ENCODE measurements around the gene PRKN.

GRCh38 chr6:162123797-162124196 lies 603.8 kb downstream of the PRKN start:
- TF ChIP-seq CTCF (conservative IDR thresholded peaks at IDR 0.05): peak; percentile 26
- TF ChIP-seq ZFX (IDR thresholded peaks at IDR 0.05): no peak

All from C4-2B (cell line).